GM12878 (cell line): Measurements from ENCODE around the gene SLC12A6. TPM values are rescaled to one million over a fixed set of nuclear protein-coding genes. Genes with fewer than 3 reads are reported as not detected.

Experiments
- CBX5 ChIP-seq: sonication (generic); IDR thresholded peaks from 2 replicates; pipeline ENCODE4 v1.6.1; 2016; ENCODE audit warnings: low read depth, moderate library complexity, mild to moderate bottlenecking, inconsistent platforms
- EED ChIP-seq: sonication (generic); IDR thresholded peaks from 2 replicates; pipeline ENCODE4 v1.6.1; 2016; ENCODE audit warnings: antibody characterized with exemption, low read depth
- EZH2 ChIP-seq: IDR thresholded peaks from 2 replicates; pipeline ENCODE4 v1.6.1; 2012; ENCODE audit warnings: low read depth, mild to moderate bottlenecking, control low read depth, inconsistent platforms, low read length, borderline replicate concordance; ENCODE audit not compliant: control insufficient read depth
- GATAD2B ChIP-seq: fragments of 450-650 bp; conservative IDR thresholded peaks from 2 replicates; pipeline ENCODE4 v1.6.1; 2017; ENCODE audit warnings: low read depth, mild to moderate bottlenecking, moderate library complexity
- HDAC2 ChIP-seq: fragments of 200-600 bp; sonication (generic); IDR thresholded peaks from 2 replicates; pipeline ENCODE4 v1.6.1; 2017
- MEF2A ChIP-seq: IDR thresholded peaks from 2 replicates; pipeline ENCODE4 v1.6.1; 2011; ENCODE audit warnings: low read depth, mild to moderate bottlenecking, low read length, moderate library complexity; ENCODE audit not compliant: insufficient read depth
- NR2C1 ChIP-seq: fragments of 450-650 bp; IDR thresholded peaks from 2 replicates; pipeline ENCODE4 v1.6.1; 2017; ENCODE audit warnings: antibody characterized with exemption, mild to moderate bottlenecking, moderate library complexity
- NR2C2 ChIP-seq: IDR thresholded peaks from 2 replicates; pipeline ENCODE4 v1.6.1; 2011; ENCODE audit warnings: borderline replicate concordance, low read depth; ENCODE audit not compliant: control insufficient read depth, insufficient read length
- PAX5 ChIP-seq: IDR thresholded peaks from 2 replicates; pipeline ENCODE4 v1.6.1; 2011; ENCODE audit warnings: low read depth, low read length, borderline replicate concordance
- POLR2A ChIP-seq: IDR thresholded peaks from 2 replicates; pipeline ENCODE4 v1.6.1; 2011; ENCODE audit warnings: low read depth, mild to moderate bottlenecking, low read length
- SMAD1 ChIP-seq: fragments of 450-650 bp; IDR thresholded peaks from 2 replicates; pipeline ENCODE4 v1.6.1; 2018; ENCODE audit warnings: mild to moderate bottlenecking, low read depth; ENCODE audit not compliant: partially characterized antibody
- SREBF2 ChIP-seq: IDR thresholded peaks from 2 replicates; pipeline ENCODE4 v1.6.1; 2012; ENCODE audit warnings: mild to moderate bottlenecking, low read length
- WRNIP1 ChIP-seq: IDR thresholded peaks from 2 replicates; pipeline ENCODE4 v1.6.1; 2011; ENCODE audit warnings: low read depth, low read length, improper control_type of control experiment, borderline replicate concordance
- ZNF24 ChIP-seq: fragments of 450-650 bp; IDR thresholded peaks from 2 replicates; pipeline ENCODE4 v1.6.1; 2017; ENCODE audit warnings: antibody characterized with exemption, mild to moderate bottlenecking
- ZZZ3 ChIP-seq: IDR thresholded peaks from 2 replicates; pipeline ENCODE4 v1.6.1; 2011; ENCODE audit warnings: low read depth; ENCODE audit not compliant: control insufficient read depth, insufficient read length
- polyA plus RNA-seq, 11 experiments: library from polyadenylated mRNA; depleted of rRNA in 4 of 11; unstranded in 6 of 11; stranded (reverse) in 5 of 11; fragments of >200 nt; fragmentation: Nextera tagmentation in 4 of 11; fragmentation: Illumina TruSeq in 1 of 11; extraction: Ambion mirVana in 4 of 11; extraction: Trizol in 1 of 11; gene quantifications; 1 replicate in 1 of 11; 2 replicates in 10 of 11; pipeline versions ENCODE4 v1.2.1 to v1.2.3, GENCODE V29; 2011 to 2016; ENCODE audit warnings: inconsistent platforms in 2 of 11, missing spikeins in 2 of 11, low read depth in 1 of 11
- total RNA-seq, 4 experiments: library from RNA; depleted of rRNA in 3 of 4; stranded (reverse); fragments of >200 nt in 3 of 4; fragmentation: Illumina TruSeq in 1 of 4; extraction: Trizol in 1 of 4; gene quantifications; 2 replicates each; pipeline versions ENCODE4 v1.2.1 to v1.2.3, GENCODE V29; 2013 to 2021
- TF ChIP-seq, protein P1 (sequence below): fragments of 450-650 bp; IDR thresholded peaks from 2 replicates; pipeline ENCODE4 v1.6.1; 2017; ENCODE audit warnings: mild to moderate bottlenecking, moderate library complexity
- TF ChIP-seq, protein P2 (sequence below): fragments of 450-650 bp; IDR thresholded peaks from 2 replicates; pipeline ENCODE4 v1.6.1; 2017; ENCODE audit warnings: low read depth, mild to moderate bottlenecking, moderate library complexity
- TF ChIP-seq, protein P3 (sequence below): fragments of 450-650 bp; conservative IDR thresholded peaks from 2 replicates; pipeline ENCODE4 v1.6.1; 2017; ENCODE audit warnings: mild to moderate bottlenecking, moderate library complexity
- TF ChIP-seq, protein P4 (sequence below): fragments of 450-650 bp; IDR thresholded peaks from 2 replicates; pipeline ENCODE4 v1.6.1; 2017; ENCODE audit warnings: borderline replicate concordance

The SLC12A6 gene
- total and polyA plus RNA-seq, 10 of the 15 experiments (the other 5 are each of a cell fraction or from before 2014, with no cell fraction given): 4.7 to 94.4 (median 34.2) TPM

DNA sequence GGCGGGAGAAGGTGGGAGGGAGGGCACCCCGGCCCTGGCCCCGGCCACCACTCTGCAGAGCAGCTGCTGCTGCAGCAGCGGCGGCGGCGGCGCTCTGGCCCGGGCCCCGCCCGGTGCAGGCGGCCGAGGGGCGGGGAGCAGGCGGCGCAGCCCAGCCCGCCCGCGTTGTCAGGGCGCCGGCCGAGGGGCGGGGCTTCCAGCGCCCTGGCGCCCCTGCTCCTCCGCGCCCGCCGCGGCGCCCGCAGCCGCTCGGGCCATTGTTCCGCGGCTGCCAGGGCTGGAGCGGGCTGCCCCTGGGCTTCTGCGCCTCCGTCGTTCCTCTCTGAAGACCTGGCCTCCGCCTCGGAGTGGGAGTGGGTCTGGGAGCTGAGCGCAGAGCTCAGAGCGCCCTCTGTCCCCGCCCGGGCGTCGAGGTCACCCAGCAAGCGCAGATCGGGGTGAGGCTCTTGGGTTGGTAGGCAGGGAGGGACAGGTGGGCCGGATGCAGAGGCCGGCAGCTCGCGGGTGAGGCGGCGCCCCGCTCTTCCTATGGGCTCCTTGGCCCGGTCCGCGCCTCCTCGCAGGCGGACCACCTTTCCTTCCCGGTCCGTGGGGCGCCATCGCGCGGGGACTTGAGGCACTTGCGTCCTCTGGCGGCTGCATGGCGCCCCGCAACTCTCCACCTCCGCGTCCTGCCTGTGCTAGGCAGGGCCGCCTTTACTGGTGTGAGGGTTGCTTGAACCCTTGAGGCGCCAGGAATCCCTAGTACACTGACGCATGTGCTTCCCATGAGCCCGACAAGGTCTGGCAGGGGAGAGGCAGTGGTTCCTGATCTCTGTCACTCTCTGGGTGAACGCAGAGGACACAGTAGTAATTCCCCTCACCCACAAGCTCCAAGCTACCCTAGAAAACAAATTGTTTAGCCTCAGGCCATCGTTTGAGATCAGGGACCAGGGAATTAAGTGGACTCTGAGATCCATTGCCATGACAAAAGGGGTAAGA is 29.8 kb upstream of the SLC12A6 start, which contains the start of gene LPCAT4 (continued):
- TF ChIP-seq WRNIP1: no peak
- TF ChIP-seq, protein P1, sequence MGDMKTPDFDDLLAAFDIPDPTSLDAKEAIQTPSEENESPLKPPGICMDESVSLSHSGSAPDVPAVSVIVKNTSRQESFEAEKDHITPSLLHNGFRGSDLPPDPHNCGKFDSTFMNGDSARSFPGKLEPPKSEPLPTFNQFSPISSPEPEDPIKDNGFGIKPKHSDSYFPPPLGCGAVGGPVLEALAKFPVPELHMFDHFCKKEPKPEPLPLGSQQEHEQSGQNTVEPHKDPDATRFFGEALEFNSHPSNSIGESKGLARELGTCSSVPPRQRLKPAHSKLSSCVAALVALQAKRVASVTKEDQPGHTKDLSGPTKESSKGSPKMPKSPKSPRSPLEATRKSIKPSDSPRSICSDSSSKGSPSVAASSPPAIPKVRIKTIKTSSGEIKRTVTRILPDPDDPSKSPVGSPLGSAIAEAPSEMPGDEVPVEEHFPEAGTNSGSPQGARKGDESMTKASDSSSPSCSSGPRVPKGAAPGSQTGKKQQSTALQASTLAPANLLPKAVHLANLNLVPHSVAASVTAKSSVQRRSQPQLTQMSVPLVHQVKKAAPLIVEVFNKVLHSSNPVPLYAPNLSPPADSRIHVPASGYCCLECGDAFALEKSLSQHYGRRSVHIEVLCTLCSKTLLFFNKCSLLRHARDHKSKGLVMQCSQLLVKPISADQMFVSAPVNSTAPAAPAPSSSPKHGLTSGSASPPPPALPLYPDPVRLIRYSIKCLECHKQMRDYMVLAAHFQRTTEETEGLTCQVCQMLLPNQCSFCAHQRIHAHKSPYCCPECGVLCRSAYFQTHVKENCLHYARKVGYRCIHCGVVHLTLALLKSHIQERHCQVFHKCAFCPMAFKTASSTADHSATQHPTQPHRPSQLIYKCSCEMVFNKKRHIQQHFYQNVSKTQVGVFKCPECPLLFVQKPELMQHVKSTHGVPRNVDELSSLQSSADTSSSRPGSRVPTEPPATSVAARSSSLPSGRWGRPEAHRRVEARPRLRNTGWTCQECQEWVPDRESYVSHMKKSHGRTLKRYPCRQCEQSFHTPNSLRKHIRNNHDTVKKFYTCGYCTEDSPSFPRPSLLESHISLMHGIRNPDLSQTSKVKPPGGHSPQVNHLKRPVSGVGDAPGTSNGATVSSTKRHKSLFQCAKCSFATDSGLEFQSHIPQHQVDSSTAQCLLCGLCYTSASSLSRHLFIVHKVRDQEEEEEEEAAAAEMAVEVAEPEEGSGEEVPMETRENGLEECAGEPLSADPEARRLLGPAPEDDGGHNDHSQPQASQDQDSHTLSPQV: no peak; the same call in 1 of the 2 replicates
- TF ChIP-seq ZNF24: no peak
- peak; percentile 93 for TF ChIP-seq GATAD2B
- TF ChIP-seq SMAD1: no peak
- no peak for TF ChIP-seq ZZZ3
- TF ChIP-seq PAX5: peak; percentile 4; the same call in 1 of the 2 replicates
- no peak; the same call in 1 of the 2 replicates for TF ChIP-seq CBX5
- TF ChIP-seq EZH2: no peak
- TF ChIP-seq NR2C2: no peak
- TF ChIP-seq, protein P2, sequence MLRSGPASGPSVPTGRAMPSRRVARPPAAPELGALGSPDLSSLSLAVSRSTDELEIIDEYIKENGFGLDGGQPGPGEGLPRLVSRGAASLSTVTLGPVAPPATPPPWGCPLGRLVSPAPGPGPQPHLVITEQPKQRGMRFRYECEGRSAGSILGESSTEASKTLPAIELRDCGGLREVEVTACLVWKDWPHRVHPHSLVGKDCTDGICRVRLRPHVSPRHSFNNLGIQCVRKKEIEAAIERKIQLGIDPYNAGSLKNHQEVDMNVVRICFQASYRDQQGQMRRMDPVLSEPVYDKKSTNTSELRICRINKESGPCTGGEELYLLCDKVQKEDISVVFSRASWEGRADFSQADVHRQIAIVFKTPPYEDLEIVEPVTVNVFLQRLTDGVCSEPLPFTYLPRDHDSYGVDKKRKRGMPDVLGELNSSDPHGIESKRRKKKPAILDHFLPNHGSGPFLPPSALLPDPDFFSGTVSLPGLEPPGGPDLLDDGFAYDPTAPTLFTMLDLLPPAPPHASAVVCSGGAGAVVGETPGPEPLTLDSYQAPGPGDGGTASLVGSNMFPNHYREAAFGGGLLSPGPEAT: peak; percentile 55; the same call in 1 of the 2 replicates
- TF ChIP-seq MEF2A: 0 out of 2 replicates have a peak, but pooled peaks have one; percentile 12
- no peak for TF ChIP-seq HDAC2
- TF ChIP-seq, protein P3, sequence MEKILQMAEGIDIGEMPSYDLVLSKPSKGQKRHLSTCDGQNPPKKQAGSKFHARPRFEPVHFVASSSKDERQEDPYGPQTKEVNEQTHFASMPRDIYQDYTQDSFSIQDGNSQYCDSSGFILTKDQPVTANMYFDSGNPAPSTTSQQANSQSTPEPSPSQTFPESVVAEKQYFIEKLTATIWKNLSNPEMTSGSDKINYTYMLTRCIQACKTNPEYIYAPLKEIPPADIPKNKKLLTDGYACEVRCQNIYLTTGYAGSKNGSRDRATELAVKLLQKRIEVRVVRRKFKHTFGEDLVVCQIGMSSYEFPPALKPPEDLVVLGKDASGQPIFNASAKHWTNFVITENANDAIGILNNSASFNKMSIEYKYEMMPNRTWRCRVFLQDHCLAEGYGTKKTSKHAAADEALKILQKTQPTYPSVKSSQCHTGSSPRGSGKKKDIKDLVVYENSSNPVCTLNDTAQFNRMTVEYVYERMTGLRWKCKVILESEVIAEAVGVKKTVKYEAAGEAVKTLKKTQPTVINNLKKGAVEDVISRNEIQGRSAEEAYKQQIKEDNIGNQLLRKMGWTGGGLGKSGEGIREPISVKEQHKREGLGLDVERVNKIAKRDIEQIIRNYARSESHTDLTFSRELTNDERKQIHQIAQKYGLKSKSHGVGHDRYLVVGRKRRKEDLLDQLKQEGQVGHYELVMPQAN: peak; percentile 82
- TF ChIP-seq, protein P4, sequence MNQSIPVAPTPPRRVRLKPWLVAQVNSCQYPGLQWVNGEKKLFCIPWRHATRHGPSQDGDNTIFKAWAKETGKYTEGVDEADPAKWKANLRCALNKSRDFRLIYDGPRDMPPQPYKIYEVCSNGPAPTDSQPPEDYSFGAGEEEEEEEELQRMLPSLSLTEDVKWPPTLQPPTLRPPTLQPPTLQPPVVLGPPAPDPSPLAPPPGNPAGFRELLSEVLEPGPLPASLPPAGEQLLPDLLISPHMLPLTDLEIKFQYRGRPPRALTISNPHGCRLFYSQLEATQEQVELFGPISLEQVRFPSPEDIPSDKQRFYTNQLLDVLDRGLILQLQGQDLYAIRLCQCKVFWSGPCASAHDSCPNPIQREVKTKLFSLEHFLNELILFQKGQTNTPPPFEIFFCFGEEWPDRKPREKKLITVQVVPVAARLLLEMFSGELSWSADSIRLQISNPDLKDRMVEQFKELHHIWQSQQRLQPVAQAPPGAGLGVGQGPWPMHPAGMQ: no peak
- 0 out of 2 replicates have a peak, but pooled peaks have one; percentile 4 for TF ChIP-seq NR2C1
- peak; percentile 76; the same call in 1 of the 2 replicates for TF ChIP-seq POLR2A
- TF ChIP-seq EED: peak; percentile 51; the same call in 1 of the 2 replicates
- TF ChIP-seq SREBF2: no peak
